A549 treated with AZD2906 at 1 μM for 4 hours (cell line): ENCODE results near the gene DNALI1. TPM values are rescaled to one million over a fixed set of nuclear protein-coding genes. Genes with fewer than 3 reads are reported as not detected.

ENCODE experiments used
- total RNA-seq: library from RNA; stranded (reverse); fragments of 200-300 nt; extraction: Qiagen RNA extraction; gene quantifications from 5 replicates; pipeline ENCODE4 v1.2.3, GENCODE V29; 2022

The DNALI1 gene
- 0.03 TPM in 1 of 5 replicates, not detected in the others for total RNA-seq

DNA sequence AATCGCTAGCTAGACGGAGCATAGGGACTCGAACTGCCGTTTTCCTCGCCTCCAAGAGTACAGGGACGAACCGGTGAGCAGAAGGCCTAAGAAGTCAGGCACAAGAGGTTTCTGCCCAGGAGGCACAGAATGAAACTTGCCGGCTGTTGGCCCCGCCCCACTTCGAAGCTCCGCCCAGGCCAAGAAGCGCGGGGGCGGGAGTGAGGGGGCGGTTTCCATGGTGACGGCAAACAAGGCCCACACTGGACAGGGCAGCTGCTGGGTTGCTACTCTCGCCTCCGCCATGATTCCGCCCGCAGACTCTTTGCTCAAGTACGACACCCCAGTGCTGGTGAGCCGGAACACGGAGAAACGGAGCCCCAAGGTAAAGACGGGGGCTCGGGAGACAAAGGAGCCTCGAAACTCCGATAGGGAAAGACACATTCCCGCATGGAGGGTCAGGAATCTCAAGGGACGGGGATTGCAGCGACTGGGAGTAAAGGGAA is at the start of gene DNALI1:
Gene DNALI1 (plus strand): TSS at position 229 of the 485 bp plus-strand sequence. CDS start 55 bp downstream, at position 284.

DNA sequence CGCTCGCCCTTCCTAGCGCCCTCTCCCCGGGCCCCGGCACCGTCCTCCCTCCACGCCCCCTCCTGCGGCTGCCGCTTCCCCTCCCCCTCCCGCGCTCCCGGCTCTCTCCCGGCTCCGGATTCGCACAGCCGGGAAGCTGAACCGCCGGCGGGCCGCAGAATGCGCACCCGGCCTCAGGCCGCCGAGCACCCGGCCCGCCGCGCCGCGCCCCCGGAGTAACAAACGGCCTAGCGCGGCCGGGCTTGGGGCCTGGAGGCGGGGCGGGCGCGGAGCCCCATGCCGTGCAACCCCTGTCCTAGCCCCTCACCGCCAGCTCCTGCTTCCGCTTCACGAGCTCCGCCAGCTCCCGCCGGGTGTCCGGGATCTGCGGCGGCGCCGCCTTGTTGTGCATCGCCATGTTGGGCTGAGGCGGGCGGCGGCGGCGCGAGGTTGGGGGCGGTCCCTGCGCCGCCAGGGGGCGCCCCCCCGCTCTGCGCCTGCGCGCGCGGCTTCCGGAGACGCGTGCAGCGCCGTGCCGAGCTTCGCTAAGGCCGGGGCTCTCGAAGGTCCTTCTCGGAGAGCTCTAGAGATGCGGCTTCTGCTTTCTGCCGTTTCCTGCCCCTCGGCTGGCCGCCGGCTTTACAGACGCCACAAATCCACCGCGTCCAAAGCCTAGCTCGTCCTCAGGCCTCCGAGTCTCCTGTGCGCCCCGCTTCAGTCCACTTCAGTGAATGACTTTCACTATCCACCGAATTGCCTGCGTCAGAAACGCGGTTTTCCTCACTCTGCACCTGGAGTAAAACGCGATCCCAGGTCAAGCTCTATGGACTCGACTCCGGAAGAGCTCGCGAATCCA is 42.2 kb upstream of the DNALI1 start, which contains the start of gene MEAF6:
Gene MEAF6 (minus strand): TSS at position 417 of the 835 bp plus-strand sequence. CDS start 20 bp downstream, at position 397.

DNA sequence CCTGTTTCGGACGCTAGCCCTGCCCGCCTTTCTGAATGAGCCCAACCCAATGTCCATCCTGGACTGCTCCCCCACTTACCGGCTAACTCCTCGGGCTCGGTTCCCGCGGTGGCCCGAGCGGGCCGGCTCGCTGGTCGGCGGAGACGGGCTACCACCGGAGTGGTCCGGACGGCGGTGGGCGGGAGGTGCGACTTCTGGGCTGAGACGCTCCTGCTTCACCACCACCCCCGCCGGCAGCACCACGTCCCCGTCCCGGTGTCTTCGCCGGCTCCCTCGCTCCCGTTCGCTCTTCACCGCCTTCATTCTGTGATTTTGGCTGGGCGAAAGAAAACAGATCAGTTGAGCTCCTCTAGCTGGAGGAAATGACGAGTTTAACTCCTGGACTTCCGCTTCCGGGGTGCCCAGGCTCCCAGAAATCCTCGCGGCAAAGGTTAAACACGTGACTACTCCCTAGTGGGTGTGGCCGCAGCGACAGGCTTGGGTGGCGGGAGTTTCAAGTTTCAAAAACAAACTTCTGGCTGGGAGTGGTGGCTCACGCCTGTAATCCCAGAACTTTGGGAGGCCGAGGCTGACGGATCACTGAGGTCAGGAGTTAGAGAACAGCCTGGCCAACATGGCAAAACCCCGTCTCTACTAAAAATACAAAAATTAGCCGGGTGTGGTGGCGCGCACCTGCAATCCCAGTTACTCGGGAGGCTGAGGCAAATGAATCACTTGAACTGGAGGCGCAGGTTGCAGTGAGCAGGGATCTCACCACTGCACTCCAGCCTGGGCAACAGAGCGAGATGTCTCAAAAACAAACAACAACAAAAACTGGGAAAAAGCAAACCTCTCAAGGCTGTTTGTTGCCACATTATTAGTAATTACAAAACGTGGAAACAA is 2.6 kb upstream of the DNALI1 start, which contains the start of gene SNIP1:
Gene SNIP1 (minus strand): TSS at position 367 of the 882 bp plus-strand sequence. CDS start 64 bp downstream, at position 303.

DNA sequence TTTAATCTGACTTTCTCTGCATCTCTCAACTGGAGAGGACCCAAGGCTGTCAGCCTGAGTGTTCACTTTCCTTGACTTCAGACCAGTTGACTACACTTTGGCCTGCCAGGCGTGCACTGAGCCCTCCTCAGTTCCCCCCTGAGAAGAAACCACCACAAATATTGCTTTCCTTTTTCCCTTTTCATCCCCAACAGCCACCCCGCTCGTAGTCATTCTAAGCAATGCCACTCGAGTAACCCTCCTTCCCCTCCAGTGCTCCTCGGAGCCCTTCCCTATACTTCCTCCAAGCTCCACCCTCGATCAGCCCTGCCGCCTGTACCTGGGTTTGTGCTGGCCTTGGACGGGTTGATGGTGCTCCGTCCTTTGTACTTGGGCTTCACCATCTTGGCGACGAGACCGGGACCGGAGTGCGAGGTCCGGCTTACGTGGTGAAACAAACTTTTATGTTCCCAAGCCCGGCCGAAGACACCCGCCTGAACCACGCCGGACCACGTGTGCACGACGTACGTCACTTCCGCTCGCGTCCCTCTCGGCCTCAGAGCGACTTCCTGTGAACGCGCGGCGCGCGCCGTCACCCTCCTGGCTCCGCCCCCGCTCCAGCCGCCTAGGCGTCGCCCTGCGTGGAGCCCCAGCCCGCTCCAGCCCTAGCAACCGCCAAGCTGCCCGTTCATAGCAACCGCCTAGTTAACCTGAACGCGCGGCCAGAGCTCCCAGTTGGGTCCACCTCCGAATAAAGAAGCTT is 38.9 kb downstream of the DNALI1 start, which contains the start of gene GNL2:
Gene GNL2 (minus strand): TSS at position 498 of the 742 bp plus-strand sequence. CDS start 115 bp downstream, at position 383.

Other genes with a start within 250 kb of the DNALI1 start
- 34.5 to 53.4 TPM (median 51.3 TPM) in 5 replicates for gene ZC3H12A, start 82.4 kb upstream of the DNALI1 start, total RNA-seq
- 54.2 to 80.7 TPM (median 57.9 TPM) in 5 replicates for gene MEAF6, start 42.2 kb upstream of the DNALI1 start, total RNA-seq
- gene SNIP1, start 2.6 kb upstream of the DNALI1 start, total RNA-seq, result 10.6 to 16.0 TPM (median 15.4 TPM) in 5 replicates
- gene GNL2, start 39.0 kb downstream of the DNALI1 start, total RNA-seq, result 48.6 to 63.7 TPM (median 52.0 TPM) in 5 replicates
- 0.05 to 0.19 TPM (median 0.14 TPM) in 5 replicates for gene RSPO1, start 78.0 kb downstream of the DNALI1 start, total RNA-seq
- gene CDCA8, start 135.6 kb downstream of the DNALI1 start, total RNA-seq, result 45.0 to 48.5 TPM (median 47.4 TPM) in 5 replicates
- gene EPHA10, start 208.2 kb downstream of the DNALI1 start, total RNA-seq, result 0.95 to 1.4 TPM (median 1.1 TPM) in 5 replicates
- gene MANEAL, start 236.9 kb downstream of the DNALI1 start, total RNA-seq, result 21.2 to 26.5 TPM (median 25.0 TPM) in 5 replicates